Neural crest cell (in vitro differentiated cells): ENCODE measurements around the gene BCO2. TPM values are rescaled to one million over a fixed set of nuclear protein-coding genes. Genes with fewer than 3 reads are reported as not detected.

ENCODE experiments used
- DNase-seq: peaks from one replicate; pipeline ENCODE4 v3.0.0; 2021; ENCODE audit warnings: low read depth, mixed read lengths, low spot score
- H3K27ac Mint-ChIP-seq: one replicate; pipeline ENCODE4 v1.8.0; 2021; ENCODE audit warnings: mild to moderate bottlenecking, mixed read lengths; ENCODE audit not compliant: unreplicated experiment
- H3K27me3 Mint-ChIP-seq: 2 replicates; pipeline ENCODE4 v1.8.0; 2021; ENCODE audit warnings: low read depth, mild to moderate bottlenecking, mixed read lengths
- H3K36me3 Mint-ChIP-seq: 2 replicates; pipeline ENCODE4 v1.8.0; 2021; ENCODE audit warnings: low read depth, mild to moderate bottlenecking, mixed read lengths
- H3K4me1 Mint-ChIP-seq: 2 replicates; pipeline ENCODE4 v1.8.0; 2021; ENCODE audit warnings: mixed read lengths
- H3K4me3 Mint-ChIP-seq: one replicate; pipeline ENCODE4 v1.8.0; 2021; ENCODE audit warnings: mild to moderate bottlenecking, mixed read lengths
- H3K9me3 Mint-ChIP-seq: 2 replicates; pipeline ENCODE4 v1.8.0; 2021; ENCODE audit warnings: mixed read lengths
- total RNA-seq: library from RNA; stranded (reverse); gene quantifications from 2 replicates; pipeline ENCODE4 v1.2.1, GENCODE V29; 2021
- TF ChIP-seq, protein P1 (sequence below): fragments of 200-600 bp; sonication (generic); conservative IDR thresholded peaks from 2 replicates; pipeline ENCODE4 v1.5.0; 2021; ENCODE audit warnings: antibody characterized with exemption, mild to moderate bottlenecking

BCO2 gene
- total RNA-seq, 1 donor from 2014 or later: 1.0 TPM

DNA sequence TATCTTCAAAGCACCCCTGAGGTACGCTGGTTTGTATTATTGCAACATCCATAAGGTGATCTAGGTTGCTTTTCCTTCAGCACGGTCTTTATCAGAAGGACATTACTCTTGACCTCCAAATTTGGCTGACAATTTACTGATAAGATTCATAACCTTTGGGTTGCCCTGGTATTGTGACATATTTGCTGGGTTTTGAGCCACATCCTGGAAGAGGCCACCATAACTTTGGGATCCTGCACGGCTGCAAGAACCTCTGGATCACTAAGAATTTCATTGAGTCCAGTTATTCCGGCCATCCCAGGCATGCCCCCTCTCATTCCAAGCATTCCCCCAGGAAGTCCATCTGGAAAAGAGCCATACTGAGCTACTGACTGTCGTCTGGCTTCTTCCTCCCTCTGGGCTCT, 91.9 kb downstream of the BCO2 start:
- H3K27ac Mint-ChIP-seq: no peak overlapping the region
- H3K36me3 Mint-ChIP-seq: no peaks in the 10 kb centered on the region
- TF ChIP-seq, protein P1, sequence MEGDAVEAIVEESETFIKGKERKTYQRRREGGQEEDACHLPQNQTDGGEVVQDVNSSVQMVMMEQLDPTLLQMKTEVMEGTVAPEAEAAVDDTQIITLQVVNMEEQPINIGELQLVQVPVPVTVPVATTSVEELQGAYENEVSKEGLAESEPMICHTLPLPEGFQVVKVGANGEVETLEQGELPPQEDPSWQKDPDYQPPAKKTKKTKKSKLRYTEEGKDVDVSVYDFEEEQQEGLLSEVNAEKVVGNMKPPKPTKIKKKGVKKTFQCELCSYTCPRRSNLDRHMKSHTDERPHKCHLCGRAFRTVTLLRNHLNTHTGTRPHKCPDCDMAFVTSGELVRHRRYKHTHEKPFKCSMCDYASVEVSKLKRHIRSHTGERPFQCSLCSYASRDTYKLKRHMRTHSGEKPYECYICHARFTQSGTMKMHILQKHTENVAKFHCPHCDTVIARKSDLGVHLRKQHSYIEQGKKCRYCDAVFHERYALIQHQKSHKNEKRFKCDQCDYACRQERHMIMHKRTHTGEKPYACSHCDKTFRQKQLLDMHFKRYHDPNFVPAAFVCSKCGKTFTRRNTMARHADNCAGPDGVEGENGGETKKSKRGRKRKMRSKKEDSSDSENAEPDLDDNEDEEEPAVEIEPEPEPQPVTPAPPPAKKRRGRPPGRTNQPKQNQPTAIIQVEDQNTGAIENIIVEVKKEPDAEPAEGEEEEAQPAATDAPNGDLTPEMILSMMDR: no peak
- no peak for DNase-seq
- H3K4me1 Mint-ChIP-seq: no peaks in the 10 kb centered on the region
- H3K4me3 Mint-ChIP-seq: no peak overlapping the region
- H3K27me3 Mint-ChIP-seq: no peaks in the 10 kb centered on the region
- no peaks in the 10 kb centered on the region for H3K9me3 Mint-ChIP-seq

DNA sequence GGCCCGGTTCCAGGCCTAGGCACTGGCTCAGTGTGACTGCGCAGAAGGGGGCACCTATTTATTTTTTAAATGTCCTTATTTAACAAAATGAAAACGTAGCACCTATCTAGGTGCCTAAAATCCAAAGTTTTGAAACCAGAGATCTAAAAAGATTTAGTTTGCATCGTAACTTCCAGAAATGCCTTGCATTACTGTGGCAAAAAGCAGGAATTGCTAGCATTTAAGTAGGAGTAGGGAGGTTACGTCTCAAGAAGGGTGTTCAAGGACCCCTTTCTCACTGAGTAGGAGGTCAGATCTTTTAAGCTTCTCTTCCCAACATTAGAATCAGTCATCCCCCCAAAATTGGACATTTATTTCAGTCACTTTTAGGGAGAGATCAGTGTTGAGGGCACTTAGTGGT, 93.1 kb downstream of the BCO2 start:
- Mint-ChIP-seq H3K36me3 (no peaks in the 10 kb centered on the region), H3K27me3 (no peaks in the 10 kb centered on the region), H3K4me3 (no peak overlapping the region), H3K27ac (no peak overlapping the region), H3K4me1 (no peaks in the 10 kb centered on the region), H3K9me3 (no peaks in the 10 kb centered on the region)
- DNase-seq: no peak
- TF ChIP-seq, protein P1: no peak

Other genes with a start within 250 kb of the BCO2 start
- 24.4 and 24.6 TPM in 2 replicates for gene DIXDC1, start 238.2 kb upstream of the BCO2 start, total RNA-seq
- gene DLAT, start 150.1 kb upstream of the BCO2 start, total RNA-seq: 52.4 and 52.9 TPM in 2 replicates
- gene PIH1D2, start 101.5 kb upstream of the BCO2 start, total RNA-seq: 3.6 and 4.5 TPM in 2 replicates
- gene NKAPD1, start 101.2 kb upstream of the BCO2 start, total RNA-seq: 33.1 and 34.4 TPM in 2 replicates
- gene TIMM8B, start 88.8 kb upstream of the BCO2 start, total RNA-seq: 90.8 and 92.7 TPM in 2 replicates
- gene SDHD, start 88.6 kb upstream of the BCO2 start, total RNA-seq: 41.4 and 48.1 TPM in 2 replicates
- gene IL18, start 11.4 kb upstream of the BCO2 start, total RNA-seq: not detected in 2 replicates
- 0.41 TPM in 1 of 2 replicates, not detected in the other for gene TEX12, start 8.1 kb upstream of the BCO2 start, total RNA-seq
- gene PTS, start 50.9 kb downstream of the BCO2 start, total RNA-seq: 39.7 and 40.1 TPM in 2 replicates
- gene PLET1, start 85.3 kb downstream of the BCO2 start, total RNA-seq: not detected in 2 replicates